Natural killer cell (primary cell): Measurements from ENCODE around the gene ST8SIA4. TPM values are rescaled to one million over a fixed set of nuclear protein-coding genes. Genes with fewer than 3 reads are reported as not detected.

Source experiments
- ATAC-seq, 3 donors: fragments of 150-1000 bp in 2 of 3; fragments of 200-7000 bp in 1 of 3; cut with Tn5 transposase; 1 replicate in 1 of 3; 2 replicates in 2 of 3; pipeline ENCODE4 v1.10.0; 2021; ENCODE audit warnings: mild to moderate bottlenecking in 2 of 3, moderate library complexity in 2 of 3
- DNase-seq, 2 donors: peaks; one replicate each; pipeline versions ENCODE4 v3.0.0 to v3.0.0-alpha.2; 2013 to 2021; ENCODE audit warnings: mixed read lengths in 1 of 2
- H3K27ac ChIP-seq: one replicate; pipeline ENCODE4 v1.5.1; 2013; ENCODE audit warnings: mild to moderate bottlenecking, low read length
- H3K27me3 ChIP-seq: one replicate; pipeline ENCODE4 v1.6.1; 2013; ENCODE audit warnings: low read length; ENCODE audit not compliant: control insufficient read depth, insufficient read depth
- H3K36me3 ChIP-seq: one replicate; pipeline ENCODE4 v1.6.1; 2013; ENCODE audit warnings: low read length; ENCODE audit not compliant: control insufficient read depth, insufficient read depth
- H3K4me1 ChIP-seq: one replicate; pipeline ENCODE4 v1.6.1; 2013; ENCODE audit warnings: low read length; ENCODE audit not compliant: control insufficient read depth, insufficient read depth
- H3K4me3 ChIP-seq: one replicate; pipeline ENCODE4 v1.5.1; 2013; ENCODE audit warnings: low read length
- H3K9me3 ChIP-seq: one replicate; pipeline ENCODE4 v1.6.1; 2013; ENCODE audit warnings: low read length; ENCODE audit not compliant: control insufficient read depth, insufficient read depth
- H3K27ac Mint-ChIP-seq, 2 donors: one replicate each; pipeline ENCODE4 v1.8.0; 2022; ENCODE audit warnings: mild to moderate bottlenecking in 2 of 2, mixed read lengths in 2 of 2, moderate library complexity in 1 of 2
- H3K27me3 Mint-ChIP-seq, 2 donors: one replicate each; pipeline ENCODE4 v1.8.0; 2022; ENCODE audit warnings: low read depth in 2 of 2, mixed read lengths in 2 of 2
- H3K36me3 Mint-ChIP-seq: one replicate; pipeline ENCODE4 v1.8.0; 2022; ENCODE audit warnings: mixed read lengths
- H3K4me1 Mint-ChIP-seq, 2 donors: one replicate each; pipeline ENCODE4 v1.8.0; 2022; ENCODE audit warnings: mixed read lengths in 2 of 2
- H3K4me3 Mint-ChIP-seq: one replicate; pipeline ENCODE4 v1.8.0; 2022; ENCODE audit warnings: mild to moderate bottlenecking, moderate library complexity, mixed read lengths
- H3K9me3 Mint-ChIP-seq, 2 donors: one replicate each; pipeline ENCODE4 v1.8.0; 2022; ENCODE audit warnings: mixed read lengths in 2 of 2
- CTCF ChIP-seq: fragments of 200-600 bp; IDR thresholded peaks from one replicate; pipeline ENCODE4 v1.8.0; 2022; ENCODE audit warnings: antibody characterized with exemption
- WGBS: methylation state at CpG from one replicate; pipeline ENCODE4 v1.1.7; 2013; ENCODE audit warnings: missing lambda C conversion rate; ENCODE audit not compliant: insufficient coverage; 5-methylcytosine and 5-hydroxymethylcytosine counted together
- intact Hi-C: fragments of 100-400 bp; cut with micrococcal nuclease; formaldehyde crosslinking; loops from one replicate; pipeline ENCODE4 v1.14.2; 2022
- total RNA-seq, 4 donors: library from RNA; stranded (reverse); fragments of 120-200 nt in 1 of 4; gene quantifications; one replicate each; pipeline versions ENCODE4 v1.2.3 to v1.2.4, GENCODE V29; 2013 to 2022

Gene ST8SIA4
- total RNA-seq, 3 donors from 2014 or later (not counting 1 experiment from before 2014, with no cell fraction given) = 36.3 to 63.1 (median 59.9) TPM

DNA sequence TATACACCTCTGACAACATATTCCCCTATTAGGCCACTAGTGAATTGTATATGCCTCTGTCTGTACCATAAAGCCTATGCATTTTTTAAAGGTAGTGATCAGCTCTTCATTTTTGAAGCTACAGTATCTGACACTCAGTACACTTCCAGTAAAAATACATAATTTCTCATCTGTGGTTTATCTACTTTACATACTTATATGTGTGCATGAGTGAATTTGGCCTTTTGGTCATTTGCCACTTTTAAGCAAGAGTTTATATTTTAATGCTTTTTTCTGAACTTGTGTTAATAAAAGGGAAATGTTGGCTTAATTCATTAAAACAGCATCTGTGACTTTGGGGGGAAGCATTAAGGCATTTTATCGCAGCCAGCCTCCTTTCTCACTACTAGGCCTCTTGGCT is 47.8 kb downstream of the ST8SIA4 start:
- 82% methylated on average over 1 of the region's 1 CpG for WGBS
- ATAC-seq (no peak), DNase-seq (no peak)
- Histone ChIP-seq H3K36me3 (peaks cover 19% of the 10 kb centered on the region), H3K27me3 (no peaks in the 10 kb centered on the region), H3K4me1 (peaks cover 5% of the 10 kb centered on the region), H3K4me3 (no peak overlapping the region), H3K9me3 (no peaks in the 10 kb centered on the region), H3K27ac (peak overlapping the region; percentile 5)
- Mint-ChIP-seq H3K4me3 (no peak overlapping the region), H3K4me1 (peaks cover 46 to 48% of the 10 kb centered on the region in 2 donors), H3K27me3 (no peaks in the 10 kb centered on the region), H3K36me3 (no peaks in the 10 kb centered on the region), H3K27ac (peak overlapping the region; percentile 73 to 82), H3K9me3 (no peaks in the 10 kb centered on the region)
- TF ChIP-seq CTCF = no peak
- intact Hi-C loops = no loop called here

DNA sequence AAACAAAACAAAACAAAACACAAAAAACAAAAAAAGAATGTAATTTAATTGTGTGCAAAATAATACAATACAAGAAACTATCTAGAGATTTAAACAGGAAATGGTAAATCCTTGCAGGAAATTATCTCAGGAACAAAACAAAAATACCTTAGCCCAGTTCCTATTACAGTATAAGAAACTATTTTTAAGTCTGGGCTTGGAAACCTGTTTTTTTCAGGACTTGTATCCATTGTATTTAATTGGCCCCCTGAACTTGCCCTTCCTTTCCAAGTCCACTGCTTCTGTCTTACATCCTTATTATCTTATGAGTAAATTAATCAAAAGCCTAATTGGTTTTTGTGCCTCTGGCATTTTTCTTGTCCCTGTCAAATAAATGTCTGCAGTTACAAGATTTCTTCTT is 48.5 kb downstream of the ST8SIA4 start:
- H3K4me1 ChIP-seq = peaks cover 5% of the 10 kb centered on the region
- intact Hi-C loops = no loop called here
- H3K9me3 ChIP-seq = no peaks in the 10 kb centered on the region
- Mint-ChIP-seq H3K9me3 (no peaks in the 10 kb centered on the region), H3K27me3 (no peaks in the 10 kb centered on the region), H3K27ac (peak overlapping the region; percentile 73 to 82), H3K4me1 (peaks cover 41 to 44% of the 10 kb centered on the region in 2 donors), H3K36me3 (no peaks in the 10 kb centered on the region), H3K4me3 (no peak overlapping the region)
- H3K36me3 ChIP-seq = peaks cover 19% of the 10 kb centered on the region
- no peak overlapping the region for H3K4me3 ChIP-seq
- no peak for TF ChIP-seq CTCF
- DNase-seq (no peak), ATAC-seq (no peak)
- H3K27ac ChIP-seq = peak overlapping the region; percentile 30
- H3K27me3 ChIP-seq = no peaks in the 10 kb centered on the region

DNA sequence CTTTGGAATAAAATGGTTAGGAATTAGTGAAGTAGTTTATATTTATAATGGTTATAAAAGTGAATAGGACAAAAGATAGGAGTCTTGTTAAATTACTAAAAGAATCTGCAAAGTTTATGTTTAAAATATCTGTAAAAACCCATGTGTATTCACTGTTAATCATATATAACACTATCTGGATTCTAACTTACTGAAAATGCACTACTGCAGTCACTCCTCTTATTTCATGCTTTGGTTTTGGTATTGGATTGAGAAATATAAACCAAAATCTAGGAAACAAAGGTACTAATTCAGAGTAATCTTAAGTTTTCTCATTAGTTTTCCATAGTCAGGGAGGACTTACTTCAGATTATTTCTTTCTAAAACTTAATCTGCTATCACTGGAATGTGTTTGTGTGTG is 49.5 kb downstream of the ST8SIA4 start:
- H3K9me3 ChIP-seq = no peaks in the 10 kb centered on the region
- Mint-ChIP-seq H3K27ac (peak overlapping the region; percentile 82 to 94), H3K4me3 (peak overlapping the region; percentile 22), H3K4me1 (peaks cover 34 to 40% of the 10 kb centered on the region in 2 donors), H3K27me3 (no peaks in the 10 kb centered on the region), H3K9me3 (no peaks in the 10 kb centered on the region), H3K36me3 (no peaks in the 10 kb centered on the region)
- ATAC-seq (no peak), DNase-seq (no peak)
- peaks cover 24% of the 10 kb centered on the region for H3K36me3 ChIP-seq
- no peak for TF ChIP-seq CTCF
- no peak overlapping the region for H3K4me3 ChIP-seq
- H3K27me3 ChIP-seq = no peaks in the 10 kb centered on the region
- intact Hi-C loops = no loop called here
- peak overlapping the region; percentile 43 for H3K27ac ChIP-seq
- peaks cover 5% of the 10 kb centered on the region for H3K4me1 ChIP-seq

GRCh38 chr5:100852988-100853449 is 50.1 kb downstream of the ST8SIA4 start:
- ATAC-seq (peak; percentile 60 to 66 (median 64)), DNase-seq (peak in 1 of 2 donors; percentile 29)
- Mint-ChIP-seq H3K4me1 (peaks cover 31 to 37% of the 10 kb centered on the region in 2 donors), H3K9me3 (no peaks in the 10 kb centered on the region), H3K36me3 (no peaks in the 10 kb centered on the region), H3K4me3 (peak overlapping the region; percentile 22), H3K27ac (peak overlapping the region; percentile 82 to 94), H3K27me3 (no peaks in the 10 kb centered on the region)
- no peak for TF ChIP-seq CTCF
- intact Hi-C loops = no loop called here
- WGBS = 12% methylated on average over 3 of the region's 3 CpGs
- no peaks in the 10 kb centered on the region for H3K27me3 ChIP-seq
- H3K9me3 ChIP-seq = no peaks in the 10 kb centered on the region
- peaks cover 24% of the 10 kb centered on the region for H3K36me3 ChIP-seq
- H3K27ac ChIP-seq = peak overlapping the region; percentile 43
- H3K4me3 ChIP-seq = no peak overlapping the region
- H3K4me1 ChIP-seq = peaks cover 5% of the 10 kb centered on the region
